Activated CD4-positive, CD25-positive, alpha-beta regulatory T cell treated with anti-CD3 and anti-CD28 coated beads, Interleukin-2, amount 50 U/mL, for 72 hours (primary cell): ENCODE results near the gene NYAP1.
A peak's percentile ranks its signal among the peaks of the same experiment; 100 is the strongest.
"Not testable (repeated sequence)": the region's sequence is repeated elsewhere in the genome, so short reads cannot be mapped to it uniquely, and the experiment has no call there.

Experiments used
- DNase-seq: peaks from one replicate; pipeline ENCODE4 v3.0.0; 2021

The NYAP1 gene

GRCh38 chr7:100484673-100485045, 932 bp downstream of the NYAP1 start:
- no peak for DNase-seq

- DNase-seq = no peak
Observed at GRCh38 chr7:100485471-100485876, 1.7 kb downstream of the NYAP1 start.

- no peak for DNase-seq
Observed at GRCh38 chr7:100486111-100486636, 2.4 kb downstream of the NYAP1 start.

GRCh38 chr7:100486753-100487446, 3.2 kb downstream of the NYAP1 start:
- no peak for DNase-seq

GRCh38 chr7:100488333-100489095, 4.8 kb downstream of the NYAP1 start:
- DNase-seq = no peak

GRCh38 chr7:100489121-100489520, 5.4 kb downstream of the NYAP1 start:
- DNase-seq = no peak

- no peak for DNase-seq
Observed at GRCh38 chr7:100489824-100490223, 6.1 kb downstream of the NYAP1 start.

- no peak for DNase-seq
Observed at GRCh38 chr7:100490483-100491191, 6.9 kb downstream of the NYAP1 start.

- DNase-seq = no peak
Observed at GRCh38 chr7:100491192-100491578, 7.5 kb downstream of the NYAP1 start.

- no peak for DNase-seq
Observed at GRCh38 chr7:100492738-100493475, 9.2 kb downstream of the NYAP1 start.

GRCh38 chr7:100493476-100494264, 9.9 kb downstream of the NYAP1 start:
- peak; percentile 66 for DNase-seq

- DNase-seq = no peak
Observed at GRCh38 chr7:100496509-100496908, 12.8 kb downstream of the NYAP1 start.

GRCh38 chr7:100500743-100501142, 17.0 kb downstream of the NYAP1 start:
- not testable (repeated sequence) for DNase-seq

- DNase-seq = not testable (repeated sequence)
Observed at GRCh38 chr7:100504031-100504430, 20.3 kb downstream of the NYAP1 start.

GRCh38 chr7:100504887-100505611, 21.3 kb downstream of the NYAP1 start:
- no peak for DNase-seq

GRCh38 chr7:100506356-100506923, 22.7 kb downstream of the NYAP1 start:
- DNase-seq = no peak

- DNase-seq = no peak
Observed at GRCh38 chr7:100509231-100509630, 25.5 kb downstream of the NYAP1 start.

GRCh38 chr7:100510437-100511239, 26.9 kb downstream of the NYAP1 start:
- DNase-seq = no peak

- DNase-seq = no peak
Observed at GRCh38 chr7:100513212-100513810, 29.6 kb downstream of the NYAP1 start.
